Right lung (tissue), 5 donors: ENCODE data around the gene PLTP. TPM values are rescaled to one million over a fixed set of nuclear protein-coding genes. Genes with fewer than 3 reads are reported as not detected.

Source experiments
- DNase-seq, 2 donors: peaks; one replicate each; pipeline ENCODE4 v3.0.0-alpha.2; 2013
- polyA plus RNA-seq, 5 donors: library from polyadenylated mRNA; unstranded; fragments of 120-200 nt; gene quantifications; one replicate each; pipeline versions ENCODE4 v1.2.1 to v1.2.3, GENCODE V29; 2013; ENCODE audit warnings: inconsistent platforms in 1 of 5, low replicate concordance in 1 of 5; ENCODE audit not compliant: insufficient read length in 5 of 5, insufficient read depth in 1 of 5

The PLTP gene
- polyA plus RNA-seq, 5 donors = 36.4 to 72.4 (median 44.1) TPM

DNA sequence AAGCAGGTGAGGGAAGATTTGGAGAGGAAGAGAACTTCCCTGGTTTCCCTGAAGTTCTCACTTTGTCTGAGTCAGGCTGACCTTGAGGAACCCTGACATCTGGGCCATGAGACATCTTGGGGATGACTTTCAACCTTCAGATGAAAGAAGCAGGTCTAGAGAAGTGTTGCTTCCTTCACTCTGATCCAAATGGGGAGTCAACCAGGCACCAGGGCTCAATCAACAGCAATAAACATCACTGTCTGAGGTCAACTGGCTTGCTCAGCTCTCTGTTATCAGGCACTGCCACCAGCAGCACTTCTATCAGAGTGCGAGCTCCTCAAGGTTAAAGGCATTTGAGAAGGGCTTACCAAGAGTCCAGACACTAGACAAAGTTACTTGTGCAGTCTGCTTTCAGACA is 61.0 kb downstream of the PLTP start:
- DNase-seq = no peak

DNA sequence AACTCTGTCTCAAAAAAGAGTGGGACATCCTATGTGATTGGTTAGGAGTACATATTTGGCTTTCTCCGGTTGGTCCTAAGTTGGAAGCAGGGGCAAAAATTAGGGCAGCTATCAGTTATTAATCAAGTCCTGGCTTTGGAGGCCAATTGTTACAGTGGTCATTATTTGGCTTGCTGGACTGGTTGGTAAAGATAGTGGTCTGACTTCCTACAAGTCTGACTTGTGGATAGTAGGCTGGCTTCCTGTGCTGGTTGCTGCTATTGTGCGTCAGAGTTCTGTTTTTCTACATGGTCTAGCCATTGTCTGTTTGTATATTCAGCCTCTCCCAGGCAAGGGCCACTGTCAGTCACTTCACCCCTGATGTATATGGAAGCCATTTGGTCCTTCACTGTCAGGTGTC is 61.7 kb downstream of the PLTP start:
- no peak for DNase-seq

DNA sequence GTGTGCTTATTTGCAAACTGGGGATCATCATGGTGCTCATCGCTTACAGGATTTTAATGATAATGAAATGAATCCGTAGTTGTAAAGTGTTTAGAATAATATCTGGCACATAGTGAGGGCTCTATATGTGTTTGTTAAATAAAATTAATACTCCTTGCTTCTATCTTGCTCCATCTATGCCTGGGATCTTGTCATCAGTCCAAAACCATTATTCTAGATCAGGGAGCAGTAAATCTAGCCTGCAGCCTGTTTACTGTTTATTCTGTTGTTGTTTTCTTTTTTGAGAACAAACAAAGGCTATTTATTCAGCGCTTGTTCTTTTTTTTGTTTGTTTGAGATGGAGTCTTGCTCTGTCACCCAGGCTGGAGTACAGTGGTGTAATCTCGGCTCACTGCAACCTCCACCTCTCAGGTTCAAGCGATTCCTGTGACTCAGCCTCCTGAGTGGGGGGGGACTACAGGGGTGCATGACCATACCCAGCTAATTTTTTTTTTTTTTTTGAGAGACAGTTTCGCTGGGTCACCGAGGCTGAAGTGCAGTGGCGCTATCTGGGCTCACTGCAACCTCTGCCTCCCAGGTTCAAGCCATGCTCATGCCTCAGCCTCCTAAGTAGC is 62.9 kb downstream of the PLTP start:
- DNase-seq = no peak

Other genes with a start within 250 kb of the PLTP start
- gene WFDC11, start 241.9 kb downstream of the PLTP start, polyA plus RNA-seq = not detected
- not detected for gene WFDC13, start 210.1 kb downstream of the PLTP start, polyA plus RNA-seq
- gene WFDC10B, start 207.1 kb downstream of the PLTP start, polyA plus RNA-seq = not detected
- gene SPINT4, start 189.8 kb downstream of the PLTP start, polyA plus RNA-seq = not detected
- 1 to 10 TPM in 2 of 5 donors, under 1 TPM in 3; 0.20 to 1.3 (median 0.71) TPM for gene WFDC3, start 120.3 kb downstream of the PLTP start, polyA plus RNA-seq
- 10 to 100 TPM; 26.4 to 36.0 (median 28.9) TPM for gene DNTTIP1, start 120.2 kb downstream of the PLTP start, polyA plus RNA-seq
- gene UBE2C, start 99.5 kb downstream of the PLTP start, polyA plus RNA-seq = 100 to 1,000 TPM in 1 of 5 donors, 10 to 100 TPM in 4; 43.4 to 104 (median 68.6) TPM
- gene TNNC2, start 84.8 kb downstream of the PLTP start, polyA plus RNA-seq = 100 to 1,000 TPM in 1 of 5 donors, 1 to 10 TPM in 2, under 1 TPM in 2; 0.29 to 321 (median 3.0) TPM
- gene SNX21, start 78.4 kb downstream of the PLTP start, polyA plus RNA-seq = 10 to 100 TPM; 13.0 to 22.5 (median 17.7) TPM
- gene ACOT8, start 54.8 kb downstream of the PLTP start, polyA plus RNA-seq = 10 to 100 TPM; 19.2 to 28.4 (median 22.0) TPM
- 1 to 10 TPM; 5.0 to 5.9 (median 5.4) TPM for gene ZSWIM3, start 54.5 kb downstream of the PLTP start, polyA plus RNA-seq
- 10 to 100 TPM; 12.0 to 15.5 (median 14.3) TPM for gene ZSWIM1, start 30.9 kb downstream of the PLTP start, polyA plus RNA-seq
- gene SPATA25, start 24.5 kb downstream of the PLTP start, polyA plus RNA-seq = 1 to 10 TPM; 1.3 to 3.6 (median 3.4) TPM
- gene NEURL2, start 20.9 kb downstream of the PLTP start, polyA plus RNA-seq = 1 to 10 TPM; 3.4 to 5.2 (median 4.2) TPM
- gene CTSA, start 20.8 kb downstream of the PLTP start, polyA plus RNA-seq = 10 to 100 TPM; 69.0 to 75.0 (median 72.0) TPM
- 10 to 100 TPM; 35.5 to 51.2 (median 44.2) TPM for gene PCIF1, start 22.5 kb upstream of the PLTP start, polyA plus RNA-seq
- gene ZNF335, start 60.0 kb upstream of the PLTP start, polyA plus RNA-seq = 10 to 100 TPM; 15.0 to 21.3 (median 16.9) TPM
- under 1 TPM; 0.38 to 0.53 (median 0.46) TPM for gene MMP9, start 96.8 kb upstream of the PLTP start, polyA plus RNA-seq
- 1 to 10 TPM; 1.1 to 2.3 (median 1.7) TPM for gene SLC12A5, start 117.1 kb upstream of the PLTP start, polyA plus RNA-seq
- gene NCOA5, start 177.8 kb upstream of the PLTP start, polyA plus RNA-seq = 10 to 100 TPM; 45.0 to 58.9 (median 49.9) TPM
- gene CD40, start 206.2 kb upstream of the PLTP start, polyA plus RNA-seq = 10 to 100 TPM; 13.7 to 19.4 (median 17.1) TPM